HG03103 (cell line): Measurements from ENCODE around the gene EGFLAM.
A peak's percentile ranks its signal among the peaks of the same experiment; 100 is the strongest.

Source experiments
- ATAC-seq: cut with Tn5 transposase; IDR thresholded peaks from one replicate; pipeline ENCODE4 v1.9.1; 2021; ENCODE audit warnings: low read depth; ENCODE audit not compliant: unreplicated experiment

EGFLAM gene

GRCh38 chr5:38442247-38442573, 183.9 kb downstream of the EGFLAM start:
- no peak for ATAC-seq

- no peak for ATAC-seq
Measured at GRCh38 chr5:38443390-38443789, 185.0 kb downstream of the EGFLAM start.

GRCh38 chr5:38445374-38446028, 187.1 kb downstream of the EGFLAM start:
- no peak for ATAC-seq

- no peak for ATAC-seq
Measured at GRCh38 chr5:38446029-38446522, 187.7 kb downstream of the EGFLAM start.

- no peak for ATAC-seq
Measured at GRCh38 chr5:38447056-38447455, 188.7 kb downstream of the EGFLAM start.

GRCh38 chr5:38447786-38448185, 189.4 kb downstream of the EGFLAM start:
- no peak for ATAC-seq

GRCh38 chr5:38448568-38449350, 190.4 kb downstream of the EGFLAM start:
- ATAC-seq, result no peak

- no peak for ATAC-seq
Measured at GRCh38 chr5:38450627-38451026, 192.3 kb downstream of the EGFLAM start.

GRCh38 chr5:38451074-38451725, 192.8 kb downstream of the EGFLAM start:
- ATAC-seq, result no peak

- no peak for ATAC-seq
Measured at GRCh38 chr5:38452201-38452600, 193.8 kb downstream of the EGFLAM start.

- ATAC-seq, result peak; percentile 98
Measured at GRCh38 chr5:38453506-38453905, 195.1 kb downstream of the EGFLAM start.

- ATAC-seq, result no peak
Measured at GRCh38 chr5:38453921-38454320, 195.6 kb downstream of the EGFLAM start.

- ATAC-seq, result no peak
Measured at GRCh38 chr5:38455796-38456330, 197.5 kb downstream of the EGFLAM start.

- ATAC-seq, result no peak
Measured at GRCh38 chr5:38456657-38457399, 198.5 kb downstream of the EGFLAM start.

GRCh38 chr5:38458174-38458573, 199.8 kb downstream of the EGFLAM start:
- no peak for ATAC-seq

- no peak for ATAC-seq
Measured at GRCh38 chr5:38462976-38463633, 204.7 kb downstream of the EGFLAM start.

- ATAC-seq, result no peak
Measured at GRCh38 chr5:38463634-38464521, 205.5 kb downstream of the EGFLAM start.

GRCh38 chr5:38465061-38465460, 206.7 kb downstream of the EGFLAM start:
- ATAC-seq, result no peak
